Activated naive CD4-positive, alpha-beta T cell treated with anti-CD3 and anti-CD28 coated beads, Interleukin-2, amount 50 U/mL, for 72 hours (primary cell): Measurements from ENCODE around the gene SPOCK3. TPM values are rescaled to one million over a fixed set of nuclear protein-coding genes. Genes with fewer than 3 reads are reported as not detected.

Experiments used
- ATAC-seq, 2 donors: fragments of 150-1000 bp; cut with Tn5 transposase; 2 replicates each; pipeline ENCODE4 v1.10.0; 2021; ENCODE audit warnings: mild to moderate bottlenecking in 2 of 2, moderate library complexity in 2 of 2
- DNase-seq, 2 donors: peaks; one replicate each; pipeline ENCODE4 v3.0.0; 2021 to 2022; ENCODE audit warnings: low spot score in 2 of 2
- H3K27ac Mint-ChIP-seq, 2 donors: one replicate each; pipeline ENCODE4 v1.8.0; 2022; ENCODE audit warnings: mild to moderate bottlenecking in 2 of 2, mixed read lengths in 2 of 2
- H3K36me3 Mint-ChIP-seq, 2 donors: one replicate each; pipeline ENCODE4 v1.8.0; 2022; ENCODE audit warnings: mixed read lengths in 2 of 2
- H3K9me3 Mint-ChIP-seq, 2 donors: one replicate each; pipeline ENCODE4 v1.8.0; 2022; ENCODE audit warnings: mixed read lengths in 2 of 2
- total RNA-seq, 2 donors: library from RNA; stranded (reverse); gene quantifications; one replicate each; pipeline ENCODE4 v1.2.3, GENCODE V29; 2022

Gene SPOCK3
- total RNA-seq, 2 donors from 2014 or later: not detected

DNA sequence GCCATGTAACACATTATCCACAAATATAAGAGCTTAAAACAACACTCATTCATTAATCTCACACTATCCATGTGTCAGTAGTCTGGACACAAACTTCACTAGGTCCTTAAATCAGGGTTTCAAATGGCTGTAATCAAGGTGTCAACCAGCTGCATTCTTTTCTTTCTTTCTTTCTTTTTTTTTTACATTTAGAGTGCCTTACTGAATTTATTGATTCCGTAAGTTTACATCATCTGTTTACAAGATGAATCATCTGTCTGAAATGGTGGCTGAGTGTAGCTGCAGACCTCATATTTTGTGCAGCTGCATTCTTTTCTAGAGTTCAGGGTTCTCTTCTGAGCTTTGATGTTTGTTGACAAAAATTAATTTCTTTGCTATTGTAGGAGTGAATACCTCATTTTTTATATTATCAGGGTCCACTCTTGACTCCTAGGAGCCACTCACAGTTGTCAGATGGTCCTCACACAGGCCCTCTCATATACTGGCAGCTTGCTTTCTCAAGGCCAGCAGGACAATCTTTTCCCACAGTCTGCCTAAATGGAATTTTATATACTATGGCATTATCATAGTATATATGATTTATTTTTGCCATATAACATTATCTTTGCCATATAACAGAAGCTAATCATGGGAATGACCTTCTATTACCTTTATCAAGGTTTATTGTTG lies 37.8 kb downstream of the SPOCK3 start:
- DNase-seq (no peak), ATAC-seq (no peak)
- H3K9me3 Mint-ChIP-seq: peaks cover 6 to 23% of the 10 kb centered on the region in 2 donors
- no peak overlapping the region for H3K27ac Mint-ChIP-seq
- H3K36me3 Mint-ChIP-seq: no peaks in the 10 kb centered on the region

DNA sequence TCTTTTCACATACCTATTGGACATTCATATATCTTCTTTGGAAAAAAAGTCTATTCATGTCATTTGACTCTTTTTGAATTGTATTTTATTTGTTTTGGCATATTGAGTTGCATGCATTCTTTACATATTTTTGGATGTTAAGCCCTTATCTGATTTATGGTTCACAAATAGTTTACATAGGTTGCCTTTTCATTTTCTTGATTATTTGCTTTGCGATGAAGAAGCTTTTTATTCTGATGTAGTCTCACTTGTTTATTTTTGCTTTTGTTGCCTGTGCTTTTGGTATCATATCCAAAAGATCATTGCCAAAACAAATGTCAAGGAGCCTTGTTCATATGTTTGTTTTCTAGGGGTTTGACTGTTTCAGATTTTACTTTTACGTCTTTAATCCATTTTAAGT lies 43.9 kb downstream of the SPOCK3 start:
- DNase-seq (no peak), ATAC-seq (no peak)
- Mint-ChIP-seq H3K9me3 (peaks cover 15 to 26% of the 10 kb centered on the region in 2 donors), H3K27ac (no peak overlapping the region), H3K36me3 (no peaks in the 10 kb centered on the region)

DNA sequence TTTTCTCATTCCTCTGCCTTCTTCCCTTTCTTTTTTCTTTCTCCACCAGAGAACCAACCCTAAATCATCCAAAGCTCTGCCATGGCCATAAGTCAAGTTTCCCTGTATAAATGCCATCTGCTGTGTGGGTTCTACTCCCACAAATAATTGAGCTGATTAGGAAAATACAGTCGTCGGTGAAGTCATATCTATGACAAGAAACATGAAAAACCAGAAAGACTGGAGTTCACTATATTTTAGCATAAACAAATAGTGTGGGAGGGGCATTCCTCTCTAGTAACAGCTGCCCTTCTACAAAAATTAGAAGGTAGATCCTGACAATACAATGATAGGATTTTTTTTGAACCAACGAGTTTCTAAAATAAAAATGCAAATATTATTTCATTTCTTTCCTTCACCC lies 48.8 kb downstream of the SPOCK3 start:
- H3K27ac Mint-ChIP-seq: no peak overlapping the region
- no peak for DNase-seq
- no peak for ATAC-seq
- H3K36me3 Mint-ChIP-seq: no peaks in the 10 kb centered on the region
- H3K9me3 Mint-ChIP-seq: peaks cover 4 to 13% of the 10 kb centered on the region in 2 donors

DNA sequence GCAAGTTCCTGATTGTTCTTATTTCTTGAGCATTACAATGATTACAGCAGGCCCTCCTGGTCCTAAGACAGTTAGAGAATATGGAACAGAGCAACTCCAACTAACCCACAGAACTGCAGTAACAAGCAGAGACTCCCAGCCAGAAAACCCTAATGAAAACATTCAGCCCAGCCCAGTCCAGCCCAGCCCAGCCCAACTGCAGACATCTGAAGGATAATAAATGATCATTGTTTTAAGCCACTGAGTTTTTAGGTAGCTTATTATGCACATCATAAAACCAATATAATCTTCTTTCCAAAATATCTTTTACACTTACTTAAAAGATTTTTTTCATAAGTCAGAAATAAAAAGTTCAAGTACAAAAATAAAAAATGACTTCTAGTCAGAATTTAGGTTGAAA lies 51.3 kb downstream of the SPOCK3 start:
- Mint-ChIP-seq H3K9me3 (peaks cover 4 to 21% of the 10 kb centered on the region in 2 donors), H3K27ac (no peak overlapping the region), H3K36me3 (no peaks in the 10 kb centered on the region)
- ATAC-seq: no peak
- DNase-seq: no peak

DNA sequence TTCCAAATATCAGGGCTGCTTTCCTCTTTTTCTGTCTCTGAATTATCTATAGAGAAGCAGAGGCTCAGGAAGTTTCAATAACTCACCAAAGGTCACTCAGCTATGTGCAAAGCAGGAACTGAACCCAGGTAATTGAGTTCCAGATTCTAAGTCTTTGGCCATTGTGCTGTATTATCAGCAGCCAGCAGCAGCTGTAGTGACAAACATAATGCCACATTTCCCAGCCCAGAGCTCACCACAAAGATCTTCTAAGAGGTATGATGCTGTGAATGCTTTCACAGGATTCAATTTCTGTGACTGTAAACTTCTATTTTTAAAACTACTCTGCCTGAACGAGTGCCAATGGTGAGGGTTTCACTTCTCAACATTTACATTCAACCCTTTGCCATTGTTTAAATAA lies 56.4 kb downstream of the SPOCK3 start:
- no peaks in the 10 kb centered on the region for H3K36me3 Mint-ChIP-seq
- DNase-seq: no peak
- ATAC-seq: no peak
- H3K9me3 Mint-ChIP-seq: peaks cover 4 to 11% of the 10 kb centered on the region in 2 donors
- H3K27ac Mint-ChIP-seq: no peak overlapping the region

DNA sequence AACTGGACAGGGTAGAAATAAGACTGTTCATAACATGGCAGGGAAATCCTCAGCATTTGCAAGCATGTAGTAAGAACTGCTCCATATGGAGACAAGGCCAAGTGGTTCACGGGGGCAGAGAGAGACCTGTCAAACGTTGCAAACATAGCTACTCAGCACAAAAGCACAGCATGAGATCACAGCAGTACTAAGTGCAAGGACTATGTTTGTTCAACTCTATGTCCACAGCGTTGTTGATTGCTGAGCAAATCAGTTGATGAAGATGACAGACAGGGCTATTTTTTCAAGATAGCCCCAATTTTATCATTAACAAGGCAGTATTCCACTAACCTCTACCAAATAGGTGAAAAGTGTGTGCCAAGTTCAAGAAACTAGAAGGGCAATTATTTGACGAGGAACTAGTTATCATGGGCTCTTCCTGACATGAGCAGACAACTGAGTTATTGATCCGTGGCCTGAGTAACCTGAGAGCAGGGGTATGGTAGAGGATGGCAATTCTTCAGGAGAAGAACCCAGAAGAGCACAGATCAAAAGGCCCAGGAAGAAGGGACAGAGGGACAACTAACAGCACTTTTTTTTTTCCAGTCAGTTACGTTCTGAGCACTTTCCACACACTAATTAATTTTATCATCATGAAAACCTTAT lies 57.4 kb downstream of the SPOCK3 start:
- Mint-ChIP-seq H3K27ac (no peak overlapping the region), H3K9me3 (peaks cover 4 to 8% of the 10 kb centered on the region in 2 donors), H3K36me3 (no peaks in the 10 kb centered on the region)
- no peak for ATAC-seq
- no peak for DNase-seq

DNA sequence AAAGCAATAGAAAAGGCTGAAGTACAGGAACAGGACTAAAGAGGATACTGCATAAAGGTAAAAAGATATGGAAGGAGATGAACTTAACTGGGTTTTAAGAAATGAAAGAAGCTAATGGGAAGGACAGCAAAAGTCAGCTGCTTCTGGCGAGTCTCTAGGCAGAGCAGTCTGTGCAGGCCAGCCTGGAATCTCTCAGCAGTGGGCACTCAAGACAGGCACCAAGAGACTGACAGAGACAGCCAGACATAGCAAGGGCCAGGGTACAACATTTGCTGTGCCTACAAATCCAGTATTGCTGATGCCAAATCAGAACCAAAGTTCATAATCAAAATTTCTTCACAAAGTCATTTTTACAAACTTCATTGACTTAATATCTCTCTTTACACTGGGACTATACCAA lies 62.4 kb downstream of the SPOCK3 start:
- H3K27ac Mint-ChIP-seq: no peak overlapping the region
- H3K9me3 Mint-ChIP-seq: peaks cover 0 to 4% of the 10 kb centered on the region in 2 donors
- H3K36me3 Mint-ChIP-seq: no peaks in the 10 kb centered on the region
- DNase-seq: no peak
- no peak for ATAC-seq

DNA sequence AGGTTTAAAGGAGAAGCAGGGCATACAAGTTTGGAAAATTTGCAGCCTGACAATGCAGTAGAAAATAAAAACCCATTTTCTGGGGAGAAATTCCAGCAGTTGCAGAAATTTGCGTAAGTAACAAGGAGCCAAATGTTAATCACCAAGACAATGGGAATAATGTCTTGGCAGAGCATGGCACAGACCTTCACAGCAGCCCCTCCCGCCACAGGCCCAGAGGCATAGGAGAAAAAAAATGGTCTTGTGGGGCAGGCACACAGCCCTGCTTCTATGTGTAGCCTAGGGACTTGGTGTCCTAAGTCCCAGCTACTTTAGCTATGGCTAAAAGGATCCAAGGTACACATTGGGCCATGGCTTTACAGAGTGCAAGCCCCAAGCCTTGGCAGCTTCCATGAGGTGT lies 65.7 kb downstream of the SPOCK3 start:
- H3K9me3 Mint-ChIP-seq: peaks cover under 1 to 4% of the 10 kb centered on the region in 2 donors
- no peaks in the 10 kb centered on the region for H3K36me3 Mint-ChIP-seq
- no peak for DNase-seq
- no peak overlapping the region for H3K27ac Mint-ChIP-seq
- ATAC-seq: no peak

DNA sequence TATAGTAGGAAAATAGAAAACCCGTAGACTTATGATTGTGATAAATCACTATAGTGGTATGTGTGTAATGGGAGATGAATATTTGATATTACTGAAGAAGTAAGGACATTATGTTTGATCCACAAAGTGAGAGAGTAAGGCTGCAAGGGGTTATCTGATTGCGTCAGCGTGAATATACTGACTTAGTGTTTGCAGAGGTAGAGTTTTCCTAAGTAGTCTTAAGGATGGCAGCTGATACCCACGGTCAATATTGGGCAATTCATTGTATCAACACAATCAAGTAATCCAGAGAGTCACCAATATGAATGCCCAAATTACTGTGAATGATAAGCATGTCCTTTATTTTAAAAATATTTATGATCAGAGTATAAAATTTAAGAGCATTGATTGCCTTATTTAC lies 83.7 kb downstream of the SPOCK3 start:
- Mint-ChIP-seq H3K9me3 (peaks cover 17 to 25% of the 10 kb centered on the region in 2 donors), H3K36me3 (no peaks in the 10 kb centered on the region), H3K27ac (no peak overlapping the region)
- DNase-seq (no peak), ATAC-seq (no peak)

DNA sequence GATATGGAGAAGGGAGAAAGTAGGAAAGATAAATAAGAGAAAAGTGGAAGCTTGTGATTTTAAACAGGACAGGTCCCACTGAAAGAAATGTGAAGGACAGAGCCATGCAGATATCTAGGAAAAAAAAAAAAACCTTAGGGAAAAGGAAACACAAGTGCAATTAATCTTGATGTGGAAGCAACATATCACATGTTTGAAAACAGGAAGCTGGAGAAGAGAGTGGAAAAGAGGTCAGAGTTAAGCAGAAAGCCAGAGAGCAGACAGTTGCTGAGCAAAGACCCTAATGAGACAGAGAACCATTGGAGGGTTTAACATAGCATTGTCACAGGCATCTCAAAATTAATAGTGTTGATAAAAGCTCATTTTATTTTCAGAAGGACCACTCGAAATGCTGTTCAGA lies 89.7 kb downstream of the SPOCK3 start:
- ATAC-seq: no peak
- Mint-ChIP-seq H3K36me3 (no peaks in the 10 kb centered on the region), H3K27ac (no peak overlapping the region), H3K9me3 (peaks cover 24 to 26% of the 10 kb centered on the region in 2 donors)
- no peak for DNase-seq

DNA sequence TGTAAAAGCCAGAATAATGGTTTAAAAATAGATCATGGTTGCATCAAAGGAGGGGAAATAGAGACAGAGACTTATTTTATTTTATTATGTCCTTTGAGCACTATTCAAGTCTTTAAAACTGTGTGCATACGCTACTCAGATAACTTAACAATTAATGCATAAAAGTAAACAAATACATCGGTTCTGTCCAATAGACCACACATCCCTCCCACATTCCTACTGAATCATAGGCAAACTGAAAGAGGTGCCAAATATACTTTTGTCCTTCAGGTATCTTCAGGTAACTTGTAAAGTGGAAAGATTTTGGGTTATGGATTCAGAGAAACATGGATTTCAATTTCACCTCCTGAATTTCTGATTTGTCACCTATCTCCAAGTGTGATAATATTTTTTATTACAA lies 91.3 kb downstream of the SPOCK3 start:
- H3K36me3 Mint-ChIP-seq: no peaks in the 10 kb centered on the region

DNA sequence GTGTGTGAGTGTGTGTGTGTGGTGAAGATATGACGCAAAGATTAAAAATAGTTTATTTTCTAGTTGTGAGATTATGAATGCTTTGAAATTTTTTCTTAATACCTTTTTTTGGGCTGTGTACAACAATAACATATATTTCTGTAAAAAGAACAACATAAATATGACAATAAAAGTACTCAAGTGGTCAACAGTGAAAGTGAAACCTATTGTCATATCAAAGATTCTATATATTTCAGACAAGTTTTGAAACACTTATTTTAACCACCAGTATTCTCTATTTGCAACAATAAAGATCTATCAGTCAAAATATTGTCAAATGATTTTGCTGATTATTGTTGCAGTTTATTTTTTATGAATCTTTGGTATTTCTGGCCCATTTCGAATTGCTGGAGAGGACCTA lies 98.0 kb downstream of the SPOCK3 start:
- Mint-ChIP-seq H3K9me3 (peaks cover under 1 to 7% of the 10 kb centered on the region in 2 donors), H3K27ac (no peak overlapping the region), H3K36me3 (no peaks in the 10 kb centered on the region)
- ATAC-seq: no peak
- DNase-seq: no peak

More for the DNA sequence above, 91.3 kb downstream of the SPOCK3 start:
- H3K9me3 Mint-ChIP-seq: peaks cover 23 to 26% of the 10 kb centered on the region in 2 donors
- no peak for DNase-seq
- H3K27ac Mint-ChIP-seq: no peak overlapping the region
- ATAC-seq: no peak

DNA sequence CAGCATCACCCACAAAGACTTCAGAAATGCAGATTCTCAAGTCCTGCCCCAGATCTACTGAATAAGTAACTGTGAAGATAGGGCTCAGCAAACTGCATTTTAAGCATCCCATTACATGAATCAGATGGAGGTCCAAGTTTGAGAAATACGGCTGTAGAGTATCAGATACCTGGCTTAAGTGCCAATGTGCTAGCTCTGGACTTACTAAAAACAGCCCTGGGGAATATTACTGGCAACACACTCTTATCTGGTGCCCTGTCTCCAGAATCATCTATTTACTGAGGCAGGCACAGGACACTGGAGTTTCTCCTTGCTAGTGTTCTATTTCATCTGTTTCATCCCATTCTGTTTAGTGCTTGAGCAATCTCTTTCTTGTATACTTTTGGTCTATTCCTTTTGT lies 105.1 kb downstream of the SPOCK3 start:
- ATAC-seq (no peak), DNase-seq (no peak)
- no peaks in the 10 kb centered on the region for H3K36me3 Mint-ChIP-seq

DNA sequence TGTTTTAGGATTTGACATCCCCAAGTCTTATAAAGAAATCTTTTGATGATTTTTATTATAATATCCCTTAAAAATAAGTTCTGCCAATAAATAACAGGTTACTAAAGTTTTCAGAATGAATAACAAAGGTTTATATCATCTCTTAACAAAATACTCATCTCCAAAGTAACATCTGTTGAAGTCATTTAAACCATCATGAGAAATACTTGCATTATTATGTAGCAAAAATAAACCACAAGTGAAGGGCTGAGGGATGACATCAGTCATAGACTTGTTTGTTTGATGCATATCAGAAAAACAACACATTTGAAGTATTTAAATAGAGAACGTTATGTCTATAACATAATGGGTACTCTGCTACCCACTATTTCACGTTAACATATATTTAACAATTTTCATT lies 114.9 kb downstream of the SPOCK3 start:
- Mint-ChIP-seq H3K36me3 (no peaks in the 10 kb centered on the region), H3K9me3 (peaks cover 8 to 11% of the 10 kb centered on the region in 2 donors), H3K27ac (no peak overlapping the region)
- no peak for DNase-seq
- no peak for ATAC-seq

More for the DNA sequence above, 105.1 kb downstream of the SPOCK3 start:
- no peak overlapping the region for H3K27ac Mint-ChIP-seq
- peaks cover 7 to 15% of the 10 kb centered on the region in 2 donors for H3K9me3 Mint-ChIP-seq

DNA sequence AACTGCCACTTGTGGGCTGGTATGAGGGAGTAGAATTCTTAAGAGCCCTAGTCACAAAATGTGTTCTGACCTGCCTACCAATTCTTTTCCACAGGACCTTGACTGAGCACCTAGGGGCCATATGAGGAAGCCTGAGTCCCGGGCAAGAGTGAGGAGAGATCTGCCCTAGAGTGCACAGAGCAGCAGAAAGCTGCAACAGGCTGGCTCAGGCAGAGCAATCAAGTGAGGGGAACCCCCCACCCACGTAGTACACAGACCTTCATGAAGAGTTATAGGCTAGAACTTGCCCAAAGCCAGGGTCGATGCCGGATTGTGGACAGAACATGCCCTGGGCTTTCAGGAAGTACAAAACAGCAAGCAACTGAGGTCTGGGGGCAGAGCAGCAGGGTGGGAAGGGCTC lies 117.0 kb downstream of the SPOCK3 start:
- no peak overlapping the region for H3K27ac Mint-ChIP-seq
- ATAC-seq (no peak), DNase-seq (no peak)
- H3K36me3 Mint-ChIP-seq: peaks cover 0 to 4% of the 10 kb centered on the region in 2 donors
- H3K9me3 Mint-ChIP-seq: peaks cover 3 to 15% of the 10 kb centered on the region in 2 donors

DNA sequence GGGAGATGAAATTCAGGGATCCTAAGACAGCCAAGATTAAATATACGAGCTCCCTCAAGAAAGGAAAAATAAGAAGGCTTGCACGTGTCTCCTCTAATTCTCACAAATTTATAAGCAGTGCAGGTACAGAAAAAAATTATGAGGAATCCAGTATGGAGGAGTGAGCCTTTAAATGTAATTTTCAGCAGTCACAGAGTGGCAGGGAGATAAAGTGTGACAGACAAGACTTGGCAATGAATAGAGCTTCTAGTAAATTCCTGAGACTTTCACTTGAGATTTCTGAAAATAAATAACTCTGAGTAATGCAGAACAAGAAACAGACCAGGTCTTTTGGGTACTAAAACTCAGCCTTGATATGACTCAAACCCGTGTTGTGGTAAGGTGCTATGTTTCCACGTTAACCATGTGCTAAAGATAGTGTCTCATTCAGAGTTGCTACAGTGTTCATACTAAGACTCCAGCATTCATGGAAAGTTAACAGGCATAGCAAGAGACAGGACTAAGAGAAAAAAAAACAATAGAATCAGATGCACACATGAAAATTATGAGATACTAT lies 119.8 kb downstream of the SPOCK3 start:
- Mint-ChIP-seq H3K9me3 (peaks cover 0 to 19% of the 10 kb centered on the region in 2 donors), H3K36me3 (peaks cover 0 to 4% of the 10 kb centered on the region in 2 donors), H3K27ac (no peak overlapping the region)
- DNase-seq (no peak), ATAC-seq (no peak)

DNA sequence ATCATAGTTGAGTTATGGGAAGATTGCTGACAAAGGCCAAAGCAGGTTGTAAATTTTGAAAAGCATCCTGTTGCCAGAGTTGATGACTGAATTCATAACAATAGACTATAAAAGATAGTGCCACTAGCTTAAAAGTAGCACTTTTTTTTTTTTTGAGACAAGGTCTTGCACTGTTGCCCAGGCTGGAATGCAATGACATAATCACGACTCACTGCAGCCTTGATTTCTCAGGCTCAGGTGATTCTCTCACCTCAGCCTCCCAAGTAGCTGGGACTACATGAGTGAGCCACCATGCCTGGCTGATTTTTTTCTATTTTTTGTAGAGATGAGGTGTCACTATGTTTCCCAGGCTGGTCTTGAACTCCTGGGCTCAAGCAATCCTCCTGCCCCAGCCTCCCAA lies 122.7 kb downstream of the SPOCK3 start:
- peaks cover 0 to 4% of the 10 kb centered on the region in 2 donors for H3K36me3 Mint-ChIP-seq
- DNase-seq (no peak), ATAC-seq (no peak)
- no peak overlapping the region for H3K27ac Mint-ChIP-seq
- H3K9me3 Mint-ChIP-seq: peaks cover 9 to 14% of the 10 kb centered on the region in 2 donors

DNA sequence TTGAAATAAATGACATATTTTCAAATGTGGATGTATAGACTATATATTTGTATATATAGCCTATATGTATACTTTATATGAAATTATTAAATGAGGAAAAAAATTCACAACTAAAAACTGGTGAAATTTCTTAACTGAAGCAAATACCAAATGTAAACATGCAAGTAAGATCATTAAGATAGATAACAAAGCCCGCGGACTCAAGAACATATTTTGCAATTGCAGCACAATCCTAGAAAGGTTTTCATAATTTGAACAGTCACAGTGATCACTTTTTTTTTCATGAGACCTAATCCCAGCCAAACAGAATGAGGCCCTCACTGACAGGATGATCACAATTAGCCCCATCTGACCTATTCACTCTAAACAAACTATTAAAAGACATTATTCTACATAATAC lies 123.2 kb downstream of the SPOCK3 start:
- Mint-ChIP-seq H3K36me3 (peaks cover 0 to 4% of the 10 kb centered on the region in 2 donors), H3K27ac (no peak overlapping the region), H3K9me3 (peaks cover 9 to 14% of the 10 kb centered on the region in 2 donors)
- ATAC-seq (no peak), DNase-seq (no peak)
